SK-N-SH (cell line): ENCODE results near the gene FRY.

ENCODE experiments used
- ELF1 ChIP-seq: IDR thresholded peaks from 2 replicates; pipeline ENCODE4 v1.4.0; 2012
- FOXJ3 ChIP-seq: sonication (generic); formaldehyde crosslinking; IDR thresholded peaks from 2 replicates; pipeline ENCODE4 v1.5.1; 2020; ENCODE audit warnings: mild to moderate bottlenecking, missing genetic modification reagents
- GABPA ChIP-seq: IDR thresholded peaks from 2 replicates; pipeline ENCODE4 v1.4.0; 2012; ENCODE audit warnings: low read depth, mild to moderate bottlenecking
- MXI1 ChIP-seq: IDR thresholded peaks from 2 replicates; pipeline ENCODE4 v1.6.1; 2012; ENCODE audit warnings: mild to moderate bottlenecking, low read depth, low read length, improper control_type of control experiment
- POLR2AphosphoS5 ChIP-seq: IDR thresholded peaks from 2 replicates; pipeline ENCODE4 v1.6.1; 2012; ENCODE audit warnings: low read depth, low read length
- RAD21 ChIP-seq: IDR thresholded peaks from 2 replicates; pipeline ENCODE4 v1.6.1; 2012; ENCODE audit warnings: mild to moderate bottlenecking, low read length
- RCOR1 ChIP-seq: fragments of 150-350 bp; IDR thresholded peaks from 2 replicates; pipeline ENCODE4 v1.6.1; 2017; ENCODE audit warnings: antibody characterized with exemption, low read length
- RXRA ChIP-seq: IDR thresholded peaks from 2 replicates; pipeline ENCODE4 v1.4.0; 2012; ENCODE audit warnings: low read depth, mild to moderate bottlenecking, borderline replicate concordance
- TAF1 ChIP-seq: IDR thresholded peaks from 2 replicates; pipeline ENCODE4 v1.6.1; 2012; ENCODE audit warnings: low read depth, mild to moderate bottlenecking, low read length, moderate library complexity, borderline replicate concordance
- USF2 ChIP-seq: fragments of 150-350 bp; IDR thresholded peaks from 2 replicates; pipeline ENCODE4 v1.6.1; 2017; ENCODE audit warnings: antibody characterized with exemption, low read length, low read depth, borderline replicate concordance
- TF ChIP-seq, protein P1 (sequence below): fragments of 200-600 bp; sonication (generic); IDR thresholded peaks from 2 replicates; pipeline ENCODE4 v1.6.1; 2017; ENCODE audit warnings: antibody characterized with exemption, mild to moderate bottlenecking, moderate library complexity
- TF ChIP-seq, protein P2 (sequence below): IDR thresholded peaks from 2 replicates; pipeline ENCODE4; 2012

DNA sequence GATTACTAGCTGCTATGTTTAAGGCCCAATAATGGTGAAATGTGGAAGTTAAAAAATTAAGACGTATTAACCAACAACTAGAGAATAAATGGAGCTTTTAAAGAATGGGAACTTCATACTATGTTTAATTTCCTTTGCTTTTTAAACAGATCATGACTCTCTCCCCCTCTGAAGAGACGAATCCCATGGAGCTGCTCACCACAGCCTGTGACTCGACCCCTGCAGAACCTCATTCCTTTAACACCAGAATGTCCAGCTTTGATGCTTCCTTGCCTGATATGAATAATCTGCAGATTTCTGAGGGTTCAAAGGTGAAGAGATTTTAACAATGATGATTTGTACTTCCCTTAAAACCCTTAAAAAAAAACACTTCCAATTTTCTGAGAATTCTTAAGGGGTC is 230.6 kb downstream of the FRY start:
- TF ChIP-seq, protein P1, sequence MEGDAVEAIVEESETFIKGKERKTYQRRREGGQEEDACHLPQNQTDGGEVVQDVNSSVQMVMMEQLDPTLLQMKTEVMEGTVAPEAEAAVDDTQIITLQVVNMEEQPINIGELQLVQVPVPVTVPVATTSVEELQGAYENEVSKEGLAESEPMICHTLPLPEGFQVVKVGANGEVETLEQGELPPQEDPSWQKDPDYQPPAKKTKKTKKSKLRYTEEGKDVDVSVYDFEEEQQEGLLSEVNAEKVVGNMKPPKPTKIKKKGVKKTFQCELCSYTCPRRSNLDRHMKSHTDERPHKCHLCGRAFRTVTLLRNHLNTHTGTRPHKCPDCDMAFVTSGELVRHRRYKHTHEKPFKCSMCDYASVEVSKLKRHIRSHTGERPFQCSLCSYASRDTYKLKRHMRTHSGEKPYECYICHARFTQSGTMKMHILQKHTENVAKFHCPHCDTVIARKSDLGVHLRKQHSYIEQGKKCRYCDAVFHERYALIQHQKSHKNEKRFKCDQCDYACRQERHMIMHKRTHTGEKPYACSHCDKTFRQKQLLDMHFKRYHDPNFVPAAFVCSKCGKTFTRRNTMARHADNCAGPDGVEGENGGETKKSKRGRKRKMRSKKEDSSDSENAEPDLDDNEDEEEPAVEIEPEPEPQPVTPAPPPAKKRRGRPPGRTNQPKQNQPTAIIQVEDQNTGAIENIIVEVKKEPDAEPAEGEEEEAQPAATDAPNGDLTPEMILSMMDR = no peak
- TF ChIP-seq FOXJ3 (CRISPR knock-in tag) (no peak), RCOR1 (no peak), POLR2AphosphoS5 (no peak), RXRA (no peak), RAD21 (no peak), MXI1 (no peak), TAF1 (no peak), USF2 (no peak), ELF1 (no peak), GABPA (no peak)
- TF ChIP-seq, protein P2, sequence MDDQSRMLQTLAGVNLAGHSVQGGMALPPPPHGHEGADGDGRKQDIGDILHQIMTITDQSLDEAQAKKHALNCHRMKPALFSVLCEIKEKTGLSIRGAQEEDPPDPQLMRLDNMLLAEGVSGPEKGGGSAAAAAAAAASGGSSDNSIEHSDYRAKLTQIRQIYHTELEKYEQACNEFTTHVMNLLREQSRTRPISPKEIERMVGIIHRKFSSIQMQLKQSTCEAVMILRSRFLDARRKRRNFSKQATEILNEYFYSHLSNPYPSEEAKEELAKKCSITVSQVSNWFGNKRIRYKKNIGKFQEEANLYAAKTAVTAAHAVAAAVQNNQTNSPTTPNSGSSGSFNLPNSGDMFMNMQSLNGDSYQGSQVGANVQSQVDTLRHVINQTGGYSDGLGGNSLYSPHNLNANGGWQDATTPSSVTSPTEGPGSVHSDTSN = no peak; the same call in 1 of the 2 replicates
